ENCODE results near the gene BRD9.
"Not testable (repeated sequence)": the region's sequence is repeated elsewhere in the genome, so short reads cannot be mapped to it uniquely, and the experiment has no call there.

The BRD9 gene

GRCh38 chr5:856531-857425 lies 35.8 kb downstream of the BRD9 start:
- no peak for TF ChIP-seq CTCF (IDR thresholded peaks at IDR 0.05; ENCODE audit: low read length, missing control alignments)
- H3K4me3 ChIP-seq (replicated peaks; ENCODE audit: low read depth, low read length) = no peak overlapping the region

GRCh38 chr5:855771-856530 lies 36.6 kb downstream of the BRD9 start:
- no peak overlapping the region for H3K4me3 ChIP-seq (replicated peaks; ENCODE audit: low read depth, low read length)
- DNase-seq (ENCODE audit: low read depth) = no peak
- no peak for TF ChIP-seq CTCF (IDR thresholded peaks at IDR 0.05; ENCODE audit: low read length, missing control alignments)

More at GRCh38 chr5:856531-857425, 35.8 kb downstream of the BRD9 start:
- peak; percentile 16 for DNase-seq (ENCODE audit: low read depth)

GRCh38 chr5:854966-855743 lies 37.4 kb downstream of the BRD9 start:
- DNase-seq (ENCODE audit: low read depth) = no peak
- H3K4me3 ChIP-seq (replicated peaks; ENCODE audit: low read depth, low read length) = no peak overlapping the region
- no peak for TF ChIP-seq CTCF (IDR thresholded peaks at IDR 0.05; ENCODE audit: low read length, missing control alignments)

GRCh38 chr5:854217-854616 lies 38.4 kb downstream of the BRD9 start:
- DNase-seq (ENCODE audit: low read depth) = no peak
- no peak overlapping the region for H3K4me3 ChIP-seq (replicated peaks; ENCODE audit: low read depth, low read length)

GRCh38 chr5:853416-854090 lies 39.0 kb downstream of the BRD9 start:
- not testable (repeated sequence) for H3K4me3 ChIP-seq (replicated peaks; ENCODE audit: low read depth, low read length); DNase-seq (ENCODE audit: low read depth)

More at GRCh38 chr5:854217-854616, 38.4 kb downstream of the BRD9 start:
- no peak for TF ChIP-seq CTCF (IDR thresholded peaks at IDR 0.05; ENCODE audit: low read length, missing control alignments)

GRCh38 chr5:852431-853401 lies 39.9 kb downstream of the BRD9 start:
- no peak for TF ChIP-seq CTCF (IDR thresholded peaks at IDR 0.05; ENCODE audit: low read length, missing control alignments)
- H3K4me3 ChIP-seq (replicated peaks; ENCODE audit: low read depth, low read length) = no peak overlapping the region
- no peak for DNase-seq (ENCODE audit: low read depth)

Data from fibroblast of pulmonary artery (primary cell).